ENCODE data around the gene SLC36A3. TPM values are rescaled to one million over a fixed set of nuclear protein-coding genes. Genes with fewer than 3 reads are reported as not detected.

SLC36A3 gene
- total and polyA plus RNA-seq, 2 of the 8 experiments (the other 6 are each of a cell fraction or from before 2014, with no cell fraction given) = not detected

DNA sequence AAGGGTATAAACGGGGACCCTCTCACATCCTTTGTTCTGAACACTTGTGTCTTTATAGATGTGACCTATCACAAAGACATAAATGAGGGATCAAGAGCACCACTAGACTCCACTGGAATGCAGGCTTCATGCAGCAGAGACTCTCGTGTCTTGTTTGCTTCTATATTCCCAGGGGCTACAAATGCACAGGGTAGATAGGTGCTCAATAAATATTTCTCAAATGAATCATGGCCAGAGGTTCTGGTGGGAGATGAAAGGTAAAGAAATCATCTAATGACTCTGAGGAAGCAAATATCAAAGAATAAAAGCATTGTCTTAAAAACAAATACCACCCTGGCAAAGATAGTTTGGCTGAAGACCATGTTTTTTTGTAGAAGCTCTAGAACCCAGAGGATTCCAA lies 6.6 kb downstream of the SLC36A3 start:
- CTCF ChIA-PET (ENCODE audit: partially characterized antibody) = interaction anchor here (1.0 to 2.6 kb wide), 8 partner anchors 9 to 249 kb away, joined by 3 to 11 read pairs (median 6); no protein-coding TSS in a partner anchor
- no peak overlapping the region for H2AFZ ChIP-seq (ENCODE audit: low read length)
- no peak overlapping the region for H2BK12ac ChIP-seq (ENCODE audit: low read depth, low read length)
- H3K23ac ChIP-seq (ENCODE audit: insufficient read length) = no peak overlapping the region
- no peak overlapping the region for H2BK120ac ChIP-seq (replicated peaks; ENCODE audit: low read depth, low read length)
- no peak overlapping the region for H3K14ac ChIP-seq (ENCODE audit: insufficient read length)
- H3K4me1 ChIP-seq (replicated peaks in 1 of 4; ENCODE audit: control insufficient read depth in 3 of 4, insufficient read depth in 4 of 4, low read length in 3 of 4) = peaks cover 0 to 3% (median 0%) of the 10 kb centered on the region in 4 experiments; a peak in 2 of 7 replicates
- no peaks in the 10 kb centered on the region for H4K20me1 ChIP-seq (replicated peaks in 1 of 2; ENCODE audit: control insufficient read depth in 1 of 2, insufficient read depth in 2 of 2, low read length in 2 of 2)
- H3K18ac ChIP-seq (ENCODE audit: extremely low read depth, low read length) = no peak overlapping the region
- no peak overlapping the region for H2BK15ac ChIP-seq (ENCODE audit: low read length)
- 86% methylated on average over 2 of the region's 2 CpGs; no CpG with 5 or more reads in 1 of the 2 experiments for WGBS, 2 experiments (ENCODE audit: extremely low coverage in 1 of 2, insufficient coverage in 1 of 2, insufficient read length in 1 of 2, insufficient replicate concordance in 2 of 2, low coverage in 1 of 2, low lambda C conversion rate in 2 of 2, missing lambda C conversion rate in 1 of 2)
- no peaks in the 10 kb centered on the region for H3K27me3 ChIP-seq (replicated peaks in 1 of 4; ENCODE audit: control insufficient read depth in 3 of 4, extremely low read depth in 1 of 4, insufficient read depth in 3 of 4, low read length in 3 of 4)
- H3K36me3 ChIP-seq (ENCODE audit: control insufficient read depth in 2 of 4, insufficient read depth in 4 of 4, low read length in 3 of 4) = no peaks in the 10 kb centered on the region
- FAIRE-seq = no peak
- H3K79me2 ChIP-seq (ENCODE audit: control insufficient read depth in 1 of 2, insufficient read depth in 2 of 2, low read length in 2 of 2) = no peaks in the 10 kb centered on the region
- H3K4ac ChIP-seq (replicated peaks; ENCODE audit: insufficient read length, low read depth, low read length) = no peak overlapping the region
- H2BK5ac ChIP-seq (ENCODE audit: low read depth, low read length) = no peak overlapping the region
- H3K27ac ChIP-seq (ENCODE audit: low read depth, low read length) = no peak overlapping the region
- POLR2A ChIA-PET (ENCODE audit: partially characterized antibody) = no interaction called here
- H4K5ac ChIP-seq (ENCODE audit: insufficient read length, low read depth, low read length) = no peak overlapping the region
- no peak for TF ChIP-seq HDAC2 (IDR thresholded peaks at IDR 0.05; ENCODE audit: borderline replicate concordance in 1 of 2, low read depth in 2 of 2, low read length in 2 of 2)
- TF ChIP-seq SIX5 (IDR thresholded peaks at IDR 0.05; ENCODE audit: low read depth, low read length) = no peak
- no peak for TF ChIP-seq SP4 (IDR thresholded peaks at IDR 0.05; ENCODE audit: low read length)
- no peak for TF ChIP-seq RAD21 (IDR thresholded peaks at IDR 0.05 in 1 of 2, conservative IDR thresholded peaks at IDR 0.05 in 1 of 2; ENCODE audit: low read depth in 2 of 2, low read length in 2 of 2)
- TF ChIP-seq BRCA1 (IDR thresholded peaks at IDR 0.05; ENCODE audit: low read depth, low read length) = no peak
- TF ChIP-seq CTBP2 (IDR thresholded peaks at IDR 0.05; ENCODE audit: borderline replicate concordance, insufficient read depth, insufficient read length, low read length) = no peak
- no peak for TF ChIP-seq MAFK (IDR thresholded peaks at IDR 0.05; ENCODE audit: low read depth, low read length)
- TF ChIP-seq FOSL1 (IDR thresholded peaks at IDR 0.05; ENCODE audit: insufficient read depth, low read depth, low read length) = no peak
- TF ChIP-seq EGR1 (IDR thresholded peaks at IDR 0.05; ENCODE audit: borderline replicate concordance, low read depth, low read length) = no peak
- TF ChIP-seq CBX5 (IDR thresholded peaks at IDR 0.05; ENCODE audit: low read depth, low read length) = no peak
- TF ChIP-seq RXRA (IDR thresholded peaks at IDR 0.05; ENCODE audit: insufficient read depth, low read depth, low read length) = no peak
- no peak overlapping the region for H3K9ac ChIP-seq (replicated peaks in 1 of 4; ENCODE audit: extremely low read depth in 1 of 4, low read depth in 3 of 4, low read length in 3 of 4)
- no peak overlapping the region for H2BK20ac ChIP-seq (ENCODE audit: low read length)
- no peak overlapping the region for H3K4me2 ChIP-seq (ENCODE audit: insufficient read depth in 1 of 2, low read depth in 2 of 2, low read length in 2 of 2)
- no peak overlapping the region for H2AK5ac ChIP-seq (ENCODE audit: low read depth, low read length)
- H3K4me3 ChIP-seq (ENCODE audit: extremely low read depth in 1 of 4, insufficient read depth in 2 of 4, low read depth in 3 of 4, low read length in 4 of 4) = no peak overlapping the region
- H3K79me1 ChIP-seq (ENCODE audit: low read depth, low read length) = no peaks in the 10 kb centered on the region
- H3K56ac ChIP-seq (replicated peaks; ENCODE audit: insufficient read length, low read depth, low read length) = no peak overlapping the region
- H3K9me3 ChIP-seq (ENCODE audit: insufficient read depth in 2 of 2, low read depth in 1 of 2, low read length in 1 of 2) = no peaks in the 10 kb centered on the region
- H3K23me2 ChIP-seq (ENCODE audit: low read depth, low read length) = no peaks in the 10 kb centered on the region
- no peak overlapping the region for H4K91ac ChIP-seq (replicated peaks; ENCODE audit: insufficient read length, low read length)
- no peak for DNase-seq (ENCODE audit: low read depth in 1 of 2, low spot score in 2 of 2)
- H4K8ac ChIP-seq (ENCODE audit: extremely low read depth, insufficient read depth, low read length) = no peak overlapping the region

Data from H1 (cell line).